GM10266 (cell line): Measurements from ENCODE around the gene CACNG3.

Experiments
- DNase-seq: peaks from one replicate; pipeline ENCODE4 v3.0.0; 2012; ENCODE audit errors: extremely low spot score
- CTCF ChIP-seq: IDR thresholded peaks from 2 replicates; pipeline ENCODE4 v1.5.1; 2012; ENCODE audit warnings: mild to moderate bottlenecking, low read depth; ENCODE audit not compliant: control insufficient read depth, insufficient read depth; ENCODE audit errors: missing control alignments

Gene CACNG3

GRCh38 chr16:24394341-24394740, 138.2 kb downstream of the CACNG3 start:
- no peak for TF ChIP-seq CTCF
- no peak for DNase-seq

- no peak for TF ChIP-seq CTCF
- DNase-seq, result no peak
Observed at GRCh38 chr16:24396350-24397271, 140.5 kb downstream of the CACNG3 start.

GRCh38 chr16:24409045-24409444, 152.9 kb downstream of the CACNG3 start:
- no peak for DNase-seq
- TF ChIP-seq CTCF, result no peak
